Fibroblast of peridontal ligament (primary cell): ENCODE results near the gene CPT1C.
A peak's percentile ranks its signal among the peaks of the same experiment; 100 is the strongest.

Experiments
- DNase-seq: peaks from one replicate; pipeline ENCODE4 v3.0.0-alpha.2; 2010; ENCODE audit errors: extremely low read depth

Gene CPT1C

DNA sequence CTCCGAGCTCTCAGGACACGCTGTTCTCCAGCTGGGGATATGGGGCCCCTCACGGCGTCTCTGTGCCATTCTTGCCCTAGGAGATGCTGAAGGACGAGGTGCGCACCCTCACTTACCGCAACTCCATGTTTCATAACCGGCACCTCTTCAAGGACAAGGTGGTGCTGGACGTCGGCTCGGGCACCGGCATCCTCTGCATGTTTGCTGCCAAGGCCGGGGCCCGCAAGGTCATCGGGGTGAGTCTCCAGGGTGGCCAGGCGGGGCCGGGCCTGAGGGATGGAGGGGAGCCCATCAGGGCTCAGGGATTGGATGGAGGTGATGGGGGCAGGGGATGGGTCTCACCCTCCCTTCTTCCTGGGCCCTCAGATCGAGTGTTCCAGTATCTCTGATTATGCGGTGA is 9.1 kb upstream of the CPT1C start:
- DNase-seq: no peak

DNA sequence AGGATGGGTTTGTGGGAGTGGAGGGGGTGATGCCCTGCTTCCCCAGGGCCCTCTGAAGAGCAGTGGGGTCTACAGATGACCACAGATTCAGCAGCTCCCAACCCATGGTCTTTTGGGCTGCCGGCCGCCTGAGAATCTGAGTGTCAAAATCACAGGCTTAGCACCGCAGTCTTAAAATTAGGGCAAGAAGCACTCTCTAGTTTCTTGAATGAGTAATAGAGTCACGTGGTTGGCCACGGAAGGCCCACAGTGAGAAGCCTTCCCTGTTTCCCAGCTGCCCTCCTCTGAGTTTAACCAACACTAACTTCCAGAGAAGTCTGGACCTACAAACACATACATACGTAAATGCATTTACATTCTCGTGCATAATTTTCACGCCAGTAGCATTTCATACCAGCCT is 8.6 kb upstream of the CPT1C start:
- peak; percentile 25 for DNase-seq

DNA sequence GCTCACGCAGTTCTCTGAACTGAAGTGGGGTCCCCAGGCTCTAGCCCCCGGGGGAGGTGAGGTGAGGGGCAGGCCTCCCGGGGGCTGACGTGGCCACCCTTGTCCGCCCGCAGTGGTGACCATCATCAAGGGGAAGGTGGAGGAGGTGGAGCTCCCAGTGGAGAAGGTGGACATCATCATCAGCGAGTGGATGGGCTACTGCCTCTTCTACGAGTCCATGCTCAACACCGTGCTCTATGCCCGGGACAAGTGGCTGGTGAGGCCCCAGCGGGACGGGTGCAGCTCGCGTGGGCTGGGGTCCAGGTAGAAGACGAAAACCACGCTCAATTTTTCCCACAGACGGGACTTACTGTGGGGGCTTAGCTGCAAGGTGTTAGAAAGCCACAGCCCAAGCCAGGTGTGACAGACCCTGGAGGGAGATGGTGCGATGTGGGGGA is 7.1 kb upstream of the CPT1C start:
- DNase-seq: no peak

DNA sequence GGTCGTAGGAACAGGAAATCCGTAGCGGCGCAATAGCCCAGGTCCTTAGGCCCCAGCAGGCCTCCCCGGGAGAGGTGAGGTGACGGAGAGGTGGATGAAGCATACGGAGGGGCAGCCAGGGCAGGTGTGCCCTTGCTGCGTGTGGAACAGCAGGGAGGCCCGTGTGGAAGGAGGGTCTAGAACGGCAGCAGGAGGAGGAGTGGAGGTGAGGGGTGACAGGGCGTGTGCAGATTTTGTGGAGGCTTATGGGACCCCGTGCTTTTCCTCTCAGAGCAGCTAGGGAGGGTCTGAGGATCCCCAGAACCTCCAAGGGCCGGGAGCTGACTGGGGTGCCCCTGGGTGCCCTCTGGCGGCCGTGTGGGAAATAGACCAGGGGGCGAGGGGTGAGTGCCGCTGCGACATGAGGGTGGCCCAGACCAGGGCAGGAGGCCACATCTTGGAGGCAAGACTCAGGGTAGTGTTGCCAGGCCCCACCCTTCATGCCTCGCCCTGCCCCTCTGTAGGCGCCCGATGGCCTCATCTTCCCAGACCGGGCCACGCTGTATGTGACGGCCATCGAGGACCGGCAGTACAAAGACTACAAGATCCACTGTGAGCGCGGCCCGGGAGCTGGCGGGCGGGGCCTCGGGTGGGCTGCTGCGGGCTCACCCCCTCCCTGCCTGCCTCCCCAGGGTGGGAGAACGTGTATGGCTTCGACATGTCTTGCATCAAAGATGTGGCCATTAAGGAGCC is 6.5 kb upstream of the CPT1C start:
- no peak for DNase-seq

DNA sequence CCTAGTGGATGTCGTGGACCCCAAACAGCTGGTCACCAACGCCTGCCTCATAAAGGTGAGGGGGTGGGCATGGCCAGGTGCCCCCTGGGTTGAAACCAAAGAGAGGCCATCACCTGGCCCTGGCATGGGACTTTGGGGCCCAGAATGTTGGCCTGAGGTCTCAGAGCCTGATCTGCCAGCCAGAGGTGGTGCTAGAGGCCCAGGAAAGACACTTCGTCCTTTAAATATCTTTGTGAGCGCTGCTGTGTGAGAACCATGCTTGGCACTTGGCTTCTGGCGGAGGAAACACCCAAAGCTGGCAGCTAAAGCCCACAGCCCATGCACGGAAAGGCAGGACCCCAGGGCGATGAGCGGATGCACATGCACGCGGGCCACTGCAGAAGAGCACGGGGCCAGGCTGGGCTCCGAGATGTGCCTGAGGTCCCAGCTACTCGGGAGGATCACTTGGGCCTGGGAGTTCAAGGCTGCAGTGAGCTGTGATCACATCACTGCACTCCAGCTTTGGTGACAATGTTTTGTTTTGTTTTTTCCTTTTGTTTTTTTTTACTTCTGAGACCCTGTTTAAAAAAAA is 5.8 kb upstream of the CPT1C start:
- no peak for DNase-seq

DNA sequence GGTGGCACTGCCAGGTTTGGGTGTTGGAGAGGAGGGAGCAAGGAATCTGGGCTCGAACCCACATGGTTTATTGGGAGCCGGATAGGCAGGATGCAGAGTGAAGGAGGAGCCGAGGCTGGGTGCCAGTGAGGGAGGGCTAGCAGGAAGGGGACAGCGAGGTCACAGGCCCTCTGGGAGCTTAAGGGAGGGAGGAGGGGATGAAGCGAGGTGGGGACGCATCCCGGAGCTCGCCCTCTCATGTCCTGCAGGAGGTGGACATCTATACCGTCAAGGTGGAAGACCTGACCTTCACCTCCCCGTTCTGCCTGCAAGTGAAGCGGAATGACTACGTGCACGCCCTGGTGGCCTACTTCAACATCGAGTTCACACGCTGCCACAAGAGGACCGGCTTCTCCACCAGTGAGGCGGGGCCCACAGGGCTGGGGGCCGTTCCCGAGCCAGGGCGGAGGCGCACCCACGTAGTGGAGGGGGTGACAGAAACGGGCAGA is 5.0 kb upstream of the CPT1C start:
- DNase-seq: no peak

DNA sequence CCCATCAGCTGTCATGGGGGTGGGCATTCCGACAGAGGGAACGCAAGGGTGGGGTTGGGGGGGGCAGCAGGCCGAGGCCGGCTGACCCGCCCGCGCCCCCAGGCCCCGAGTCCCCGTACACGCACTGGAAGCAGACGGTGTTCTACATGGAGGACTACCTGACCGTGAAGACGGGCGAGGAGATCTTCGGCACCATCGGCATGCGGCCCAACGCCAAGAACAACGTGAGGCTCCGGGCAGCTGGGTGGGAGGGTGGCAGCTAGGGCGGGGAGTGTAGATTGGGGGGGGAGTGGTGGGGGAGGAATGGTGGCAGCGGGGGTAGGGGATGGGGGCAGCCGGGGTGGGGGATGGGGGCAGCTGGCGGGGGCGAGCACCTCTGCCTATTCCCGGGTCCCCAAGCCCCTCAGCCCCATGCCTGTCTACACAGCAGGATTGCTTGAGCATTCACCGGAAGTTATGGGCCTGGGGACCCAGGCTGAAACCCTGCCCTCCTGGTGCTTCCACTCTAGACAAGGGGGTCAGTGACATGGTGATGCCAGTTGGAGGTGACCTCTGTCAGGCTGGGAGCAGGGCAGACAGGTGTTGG is 4.3 kb upstream of the CPT1C start:
- no peak for DNase-seq

DNA sequence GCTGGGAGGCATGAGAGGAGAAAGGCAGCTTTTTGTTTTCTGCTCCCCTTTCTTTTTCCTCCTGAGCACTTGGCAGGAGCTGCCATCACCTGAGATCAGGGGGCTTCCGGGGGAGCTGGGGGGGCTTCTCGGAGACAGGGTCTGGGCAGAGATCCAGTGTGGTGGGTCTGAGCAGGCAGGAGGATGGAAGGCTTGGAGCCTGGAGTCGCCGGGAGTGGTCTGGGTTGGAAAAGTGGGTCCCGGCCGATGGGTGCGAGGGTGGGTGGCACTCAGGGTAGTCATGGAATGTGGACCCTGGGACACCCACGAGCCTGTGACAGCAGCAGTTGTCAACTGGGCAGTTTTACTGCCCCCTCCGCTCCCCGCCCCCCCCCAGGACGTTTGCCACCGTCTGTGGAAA is 3.8 kb upstream of the CPT1C start:
- no peak for DNase-seq

DNA sequence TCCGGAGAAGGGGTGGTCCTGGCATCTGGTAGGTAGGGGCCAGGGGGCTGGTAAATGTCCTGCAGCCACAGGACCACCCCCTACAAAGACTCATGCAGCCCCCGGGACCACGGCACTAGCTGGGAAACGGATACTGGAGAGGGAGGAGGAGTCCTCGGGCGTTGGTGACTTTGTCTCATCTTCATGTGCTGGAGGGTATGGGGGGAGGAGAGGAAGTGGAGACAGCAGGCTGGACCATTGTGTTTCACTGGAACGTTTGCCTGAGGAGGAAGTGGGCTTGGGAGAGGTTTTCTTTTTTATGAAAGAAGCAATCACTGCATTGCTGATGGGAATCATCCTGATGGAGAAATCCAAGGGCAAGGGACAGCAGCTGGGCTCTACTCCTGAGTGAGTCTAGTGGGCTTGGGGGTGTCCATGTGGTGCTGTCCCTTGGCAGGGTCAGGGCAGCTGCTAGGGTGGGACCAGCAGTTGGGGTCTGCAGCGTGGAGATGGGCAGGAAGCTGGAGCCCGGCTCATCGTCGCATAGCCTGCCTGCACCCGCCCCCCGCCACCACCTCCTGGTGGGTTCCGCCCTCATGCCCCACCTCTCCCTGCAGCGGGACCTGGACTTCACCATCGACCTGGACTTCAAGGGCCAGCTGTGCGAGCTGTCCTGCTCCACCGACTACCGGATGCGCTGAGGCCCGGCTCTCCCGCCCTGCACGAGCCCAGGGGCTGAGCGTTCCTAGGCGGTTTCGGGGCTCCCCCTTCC is 3.2 kb upstream of the CPT1C start:
- DNase-seq: no peak

DNA sequence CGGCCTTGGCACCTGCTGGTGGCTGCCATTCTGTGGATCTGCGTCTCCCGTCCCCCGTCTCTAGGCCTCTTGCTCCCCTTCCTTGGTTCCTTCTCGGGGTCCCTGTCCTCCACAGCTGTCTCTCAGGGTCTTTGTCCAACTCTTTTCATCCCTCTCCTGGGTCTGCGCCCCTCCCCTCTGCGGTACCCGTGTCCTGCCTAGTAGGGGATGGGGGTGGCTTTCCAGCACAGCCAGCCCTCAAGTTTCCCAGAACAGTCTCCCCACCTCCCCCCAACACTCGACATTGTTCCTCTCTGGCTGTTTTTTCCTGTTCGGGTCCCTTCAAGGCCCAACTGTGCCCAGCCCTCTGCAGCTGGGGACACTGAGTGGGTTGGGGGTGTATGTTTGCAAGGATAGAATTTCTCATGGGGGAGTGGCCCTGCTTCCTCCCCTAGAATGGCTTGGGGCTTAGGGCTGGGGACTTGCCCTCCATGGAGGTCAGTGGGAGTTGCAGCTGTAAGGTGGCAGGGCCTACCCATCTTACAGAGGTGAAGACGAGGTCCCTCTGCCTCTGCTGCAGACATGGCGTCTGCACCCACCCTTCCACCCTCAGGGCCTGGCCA is 2.3 kb upstream of the CPT1C start:
- no peak for DNase-seq

DNA sequence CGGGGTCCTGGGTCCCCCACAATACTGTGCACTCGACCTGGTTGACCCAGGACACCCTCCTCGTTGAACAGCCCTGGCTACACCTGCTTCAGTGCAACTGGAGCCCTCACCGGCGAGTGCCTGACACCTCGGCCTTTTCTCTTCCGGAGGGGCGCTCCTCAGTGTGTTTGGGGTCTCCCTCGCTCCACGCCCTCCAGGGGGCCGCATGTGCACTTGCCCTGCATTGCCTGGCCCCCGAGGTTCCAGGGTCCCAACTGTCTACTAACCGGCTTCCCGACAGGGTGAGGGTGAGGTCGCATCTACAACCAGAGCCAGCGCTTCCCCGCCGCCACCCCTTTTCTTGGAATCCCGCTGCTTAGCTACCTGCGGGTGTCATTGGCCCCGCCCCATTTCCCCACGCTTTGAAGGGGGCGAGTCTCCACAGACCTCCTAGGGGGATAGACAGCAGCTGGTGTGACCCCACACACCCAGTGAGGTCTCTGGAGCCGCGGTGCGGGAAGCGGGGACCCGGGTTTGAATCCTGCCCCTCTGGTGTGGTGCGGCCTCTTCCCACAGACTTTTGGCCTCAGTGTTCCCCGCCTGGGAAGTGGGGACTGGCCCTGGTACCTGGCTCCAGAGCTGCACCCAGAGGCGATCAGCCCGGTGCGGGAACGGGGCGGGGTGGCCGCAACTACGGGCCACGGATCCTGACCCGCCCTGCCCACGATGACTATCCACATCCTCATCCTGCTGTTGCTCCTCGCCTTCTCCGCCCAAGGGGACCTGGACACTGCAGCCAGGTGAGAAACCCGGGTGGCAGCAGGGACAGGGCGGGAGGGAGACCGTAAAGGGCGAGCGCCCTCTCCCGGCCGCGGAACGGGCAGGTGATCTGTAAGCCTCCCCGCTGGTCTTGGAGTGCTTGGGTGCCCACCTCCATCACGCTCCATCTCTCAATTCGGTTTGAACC is 1.5 kb upstream of the CPT1C start, which contains the start of gene ADM5:
Gene ADM5, plus strand, starts transcription at position 462 of the 946 bp plus-strand sequence. Its CDS starts 244 bp downstream, at position 706.
- DNase-seq: no peak

DNA sequence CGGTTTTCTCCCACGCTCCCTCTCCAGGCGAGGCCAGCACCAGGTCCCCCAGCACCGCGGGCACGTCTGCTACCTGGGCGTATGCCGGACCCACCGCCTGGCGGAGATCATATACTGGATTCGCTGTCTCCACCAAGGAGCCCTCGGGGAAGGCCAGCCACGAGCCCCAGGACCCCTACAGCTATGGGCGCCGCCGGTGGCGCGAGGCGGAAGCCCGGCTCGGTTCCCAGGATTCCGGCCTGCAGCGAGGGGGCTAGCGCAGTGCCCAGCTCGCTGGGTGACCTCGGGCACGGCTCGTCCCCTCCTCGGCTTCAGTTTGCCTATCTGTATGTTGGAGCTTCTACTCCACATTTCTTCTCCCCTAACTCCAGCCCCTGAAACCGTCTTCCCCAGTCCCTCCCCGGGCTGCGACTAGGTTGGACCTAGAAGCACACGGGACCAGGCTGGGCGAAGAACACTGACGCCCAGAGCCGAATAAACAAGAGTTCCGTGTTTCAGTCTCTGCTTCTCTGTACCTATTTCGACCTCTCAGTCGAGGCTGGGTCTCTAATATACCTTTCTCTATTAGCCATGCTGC is 749 bp upstream of the CPT1C start:
- DNase-seq: no peak

DNA sequence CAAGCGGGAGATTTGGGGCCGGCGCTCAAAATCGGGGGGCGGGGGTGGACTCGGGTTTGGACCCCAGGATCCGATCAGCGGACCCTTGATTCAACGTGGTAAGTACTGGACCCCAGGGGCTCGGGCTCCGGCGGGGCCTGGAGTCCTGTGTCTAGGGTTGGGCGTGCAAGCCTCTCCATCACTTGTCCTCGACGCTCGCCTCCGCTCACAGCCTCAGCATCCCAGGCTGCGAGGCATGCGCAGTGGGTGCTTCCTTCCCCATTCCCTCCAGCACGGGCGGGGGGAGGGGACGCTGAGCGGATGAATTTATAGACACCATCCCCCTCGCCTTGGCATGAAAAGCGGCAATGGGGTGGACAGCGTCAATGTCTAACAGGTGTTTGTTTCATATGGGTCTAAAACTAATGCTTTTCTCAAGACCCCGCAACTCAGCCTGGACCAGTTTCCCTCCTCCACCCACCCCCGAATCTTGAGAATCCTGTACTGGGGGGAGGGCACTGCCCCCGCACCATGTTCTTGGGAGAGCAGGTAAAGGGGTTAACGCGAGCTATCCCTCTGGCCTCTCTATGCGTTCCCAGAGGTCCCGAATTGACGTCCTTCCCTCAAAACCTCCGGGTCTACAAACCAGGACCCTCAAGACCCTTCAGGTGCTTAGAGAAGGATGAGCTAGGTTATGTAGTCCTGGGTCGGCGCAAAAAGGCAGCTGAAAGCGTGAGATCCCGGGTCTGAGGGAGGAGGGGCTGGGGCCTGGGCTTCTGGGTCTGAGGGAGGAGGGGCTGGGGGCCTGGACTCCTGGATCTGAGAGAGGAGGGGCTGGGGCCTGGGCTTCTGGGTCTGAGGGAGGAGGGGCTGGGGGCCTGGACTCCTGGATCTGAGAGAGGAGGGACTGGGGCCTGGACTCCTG is 579 bp downstream of the CPT1C start:
- peak; percentile 68 for DNase-seq

DNA sequence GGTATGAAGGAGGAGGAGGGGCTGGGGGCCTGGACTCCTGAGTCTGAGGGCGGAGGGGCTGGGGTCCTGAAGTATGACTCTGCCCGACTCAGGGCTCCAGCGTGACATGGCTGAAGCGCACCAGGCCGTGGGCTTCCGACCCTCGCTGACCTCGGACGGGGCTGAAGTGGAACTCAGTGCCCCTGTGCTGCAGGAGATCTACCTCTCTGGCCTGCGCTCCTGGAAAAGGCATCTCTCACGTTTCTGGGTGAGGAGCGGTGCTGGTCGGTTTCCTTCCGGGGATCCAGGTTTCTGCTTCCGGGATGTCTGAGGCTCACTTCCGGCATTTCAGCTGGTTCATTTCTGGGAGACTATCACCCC is 1.2 kb downstream of the CPT1C start:
- DNase-seq: no peak

DNA sequence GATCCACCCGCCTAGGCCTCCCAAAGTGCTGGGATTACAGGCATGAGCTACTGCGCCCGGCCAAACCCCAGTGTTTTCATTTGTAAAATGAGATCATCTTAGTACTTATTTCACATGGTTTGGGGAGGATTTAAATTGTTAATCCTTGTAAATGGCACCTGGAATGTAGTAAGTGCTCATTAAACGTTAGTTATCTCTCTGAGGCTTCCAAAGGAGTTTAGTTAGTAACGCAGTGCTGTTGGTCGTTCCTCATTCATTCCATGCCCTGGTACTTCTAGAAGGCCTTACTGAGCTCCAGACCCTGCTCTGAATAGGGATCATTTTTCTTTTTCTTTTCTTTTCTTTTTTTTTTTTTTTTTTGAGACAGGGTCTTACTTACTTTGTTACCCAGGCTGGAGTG is 5.2 kb downstream of the CPT1C start:
- no peak for DNase-seq

DNA sequence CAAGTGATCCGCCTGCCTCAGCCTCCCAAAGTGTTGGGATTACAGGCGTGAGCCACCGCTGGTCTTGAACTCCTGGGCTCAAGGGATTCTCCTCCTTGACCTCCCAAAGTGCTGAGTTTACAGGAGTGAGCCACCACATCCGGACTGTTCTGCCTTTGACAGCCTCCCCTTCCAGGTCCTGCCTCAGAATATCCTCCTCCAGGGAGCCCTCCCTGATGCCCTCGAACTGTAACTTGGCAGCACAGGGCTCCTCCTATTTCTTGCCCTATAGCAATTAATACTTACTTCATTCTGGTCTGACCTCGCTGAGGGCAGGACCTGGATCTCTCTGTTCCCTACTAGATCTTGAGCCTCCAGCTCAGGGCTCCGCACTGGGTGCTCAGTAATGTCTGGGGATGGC is 5.9 kb downstream of the CPT1C start:
- no peak for DNase-seq

DNA sequence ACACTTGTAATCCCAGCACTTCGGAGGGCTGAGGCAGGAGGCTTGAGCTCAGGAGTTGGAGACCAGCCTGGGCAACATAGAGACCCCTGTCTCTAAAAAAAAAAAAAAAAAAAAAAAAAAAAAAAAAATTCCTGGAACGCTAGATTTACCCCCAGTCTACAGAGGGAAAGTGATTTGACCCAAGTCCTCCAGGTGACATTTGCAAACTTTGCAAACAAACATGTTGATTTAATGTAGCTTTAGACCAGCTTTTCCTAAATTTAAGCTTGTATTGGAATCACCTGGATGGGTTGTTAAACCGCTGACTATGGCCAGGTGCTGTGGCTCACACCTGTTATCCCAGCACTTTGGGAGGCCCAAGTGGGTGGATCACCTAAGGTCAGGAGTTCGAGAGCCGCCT is 8.4 kb downstream of the CPT1C start:
- no peak for DNase-seq

DNA sequence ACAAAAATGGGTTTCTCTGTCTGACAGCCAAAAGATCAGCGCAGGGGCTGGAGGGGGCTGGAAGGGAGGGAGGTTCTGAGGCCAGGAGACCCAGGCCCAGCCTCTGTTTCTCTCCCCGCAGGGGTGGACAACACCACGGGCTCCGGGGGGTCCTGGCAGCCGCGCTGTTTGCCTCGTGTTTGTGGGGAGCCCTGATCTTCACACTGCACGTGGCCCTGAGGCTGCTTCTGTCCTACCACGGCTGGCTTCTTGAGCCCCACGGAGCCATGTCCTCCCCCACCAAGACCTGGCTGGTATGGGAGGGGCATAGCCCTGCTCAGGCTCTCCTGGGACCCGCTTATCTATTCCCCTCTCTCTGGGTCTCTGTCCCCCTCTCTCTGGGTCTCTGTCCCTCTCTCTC is 9.6 kb downstream of the CPT1C start:
- DNase-seq: no peak

DNA sequence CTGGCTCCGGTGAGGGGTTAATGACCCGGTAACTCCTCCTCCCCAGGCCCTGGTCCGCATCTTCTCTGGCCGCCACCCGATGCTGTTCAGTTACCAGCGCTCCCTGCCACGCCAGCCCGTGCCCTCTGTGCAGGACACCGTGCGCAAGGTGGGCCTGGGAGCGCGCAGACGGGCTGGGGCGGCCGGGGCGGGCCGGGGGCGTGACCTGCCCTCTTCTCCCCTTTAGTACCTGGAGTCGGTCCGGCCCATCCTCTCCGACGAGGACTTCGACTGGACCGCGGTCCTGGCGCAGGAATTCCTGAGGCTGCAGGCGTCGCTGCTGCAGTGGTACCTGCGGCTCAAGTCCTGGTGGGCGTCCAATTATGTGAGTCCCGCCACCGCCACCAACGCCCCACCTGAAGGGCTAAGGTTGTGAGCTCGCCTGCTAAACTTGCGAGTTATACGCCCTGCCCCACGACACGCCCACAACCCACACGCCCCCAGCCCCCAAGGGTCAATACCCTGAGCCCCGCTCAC is 10.4 kb downstream of the CPT1C start:
- DNase-seq: no peak
